Suppressor macrophage (primary cell): Measurements from ENCODE around the gene STH.
"Not testable (repeated sequence)": the region's sequence is repeated elsewhere in the genome, so short reads cannot be mapped to it uniquely, and the experiment has no call there.

ENCODE experiments used
- DNase-seq, 4 experiments: peaks; one replicate each; pipeline ENCODE4 v3.0.0-alpha.2; 2020 to 2022

The STH gene

GRCh38 chr17:46007461-46007965, 8.5 kb downstream of the STH start:
- no peak for DNase-seq

GRCh38 chr17:46008591-46008990, 9.5 kb downstream of the STH start:
- no peak for DNase-seq

DNA sequence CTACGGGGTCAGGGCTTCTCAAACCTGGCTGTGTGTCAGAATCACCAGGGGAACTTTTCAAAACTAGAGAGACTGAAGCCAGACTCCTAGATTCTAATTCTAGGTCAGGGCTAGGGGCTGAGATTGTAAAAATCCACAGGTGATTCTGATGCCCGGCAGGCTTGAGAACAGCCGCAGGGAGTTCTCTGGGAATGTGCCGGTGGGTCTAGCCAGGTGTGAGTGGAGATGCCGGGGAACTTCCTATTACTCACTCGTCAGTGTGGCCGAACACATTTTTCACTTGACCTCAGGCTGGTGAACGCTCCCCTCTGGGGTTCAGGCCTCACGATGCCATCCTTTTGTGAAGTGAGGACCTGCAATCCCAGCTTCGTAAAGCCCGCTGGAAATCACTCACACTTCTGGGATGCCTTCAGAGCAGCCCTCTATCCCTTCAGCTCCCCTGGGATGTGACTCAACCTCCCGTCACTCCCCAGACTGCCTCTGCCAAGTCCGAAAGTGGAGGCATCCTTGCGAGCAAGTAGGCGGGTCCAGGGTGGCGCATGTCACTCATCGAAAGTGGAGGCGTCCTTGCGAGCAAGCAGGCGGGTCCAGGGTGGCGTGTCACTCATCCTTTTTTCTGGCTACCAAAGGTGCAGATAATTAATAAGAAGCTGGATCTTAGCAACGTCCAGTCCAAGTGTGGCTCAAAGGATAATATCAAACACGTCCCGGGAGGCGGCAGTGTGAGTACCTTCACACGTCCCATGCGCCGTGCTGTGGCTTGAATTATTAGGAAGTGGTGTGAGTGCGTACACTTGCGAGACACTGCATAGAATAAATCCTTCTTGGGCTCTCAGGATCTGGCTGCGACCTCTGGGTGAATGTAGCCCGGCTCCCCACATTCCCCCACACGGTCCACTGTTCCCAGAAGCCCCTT, 10.9 kb downstream of the STH start:
- DNase-seq: no peak

DNA sequence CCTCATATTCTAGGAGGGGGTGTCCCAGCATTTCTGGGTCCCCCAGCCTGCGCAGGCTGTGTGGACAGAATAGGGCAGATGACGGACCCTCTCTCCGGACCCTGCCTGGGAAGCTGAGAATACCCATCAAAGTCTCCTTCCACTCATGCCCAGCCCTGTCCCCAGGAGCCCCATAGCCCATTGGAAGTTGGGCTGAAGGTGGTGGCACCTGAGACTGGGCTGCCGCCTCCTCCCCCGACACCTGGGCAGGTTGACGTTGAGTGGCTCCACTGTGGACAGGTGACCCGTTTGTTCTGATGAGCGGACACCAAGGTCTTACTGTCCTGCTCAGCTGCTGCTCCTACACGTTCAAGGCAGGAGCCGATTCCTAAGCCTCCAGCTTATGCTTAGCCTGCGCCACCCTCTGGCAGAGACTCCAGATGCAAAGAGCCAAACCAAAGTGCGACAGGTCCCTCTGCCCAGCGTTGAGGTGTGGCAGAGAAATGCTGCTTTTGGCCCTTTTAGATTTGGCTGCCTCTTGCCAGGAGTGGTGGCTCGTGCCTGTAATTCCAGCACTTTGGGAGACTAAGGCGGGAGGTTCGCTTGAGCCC, 11.6 kb downstream of the STH start:
- no peak for DNase-seq

- DNase-seq: no peak
These were observed 12.9 kb downstream of the STH start for GRCh38 chr17:46011711-46012505.

GRCh38 chr17:46012506-46013079, 13.5 kb downstream of the STH start:
- no peak for DNase-seq

DNA sequence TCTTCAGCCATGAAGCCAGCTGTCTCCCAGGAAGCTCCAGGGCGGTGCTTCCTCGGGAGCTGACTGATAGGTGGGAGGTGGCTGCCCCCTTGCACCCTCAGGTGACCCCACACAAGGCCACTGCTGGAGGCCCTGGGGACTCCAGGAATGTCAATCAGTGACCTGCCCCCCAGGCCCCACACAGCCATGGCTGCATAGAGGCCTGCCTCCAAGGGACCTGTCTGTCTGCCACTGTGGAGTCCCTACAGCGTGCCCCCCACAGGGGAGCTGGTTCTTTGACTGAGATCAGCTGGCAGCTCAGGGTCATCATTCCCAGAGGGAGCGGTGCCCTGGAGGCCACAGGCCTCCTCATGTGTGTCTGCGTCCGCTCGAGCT, 14.1 kb downstream of the STH start:
- DNase-seq: no peak

DNA sequence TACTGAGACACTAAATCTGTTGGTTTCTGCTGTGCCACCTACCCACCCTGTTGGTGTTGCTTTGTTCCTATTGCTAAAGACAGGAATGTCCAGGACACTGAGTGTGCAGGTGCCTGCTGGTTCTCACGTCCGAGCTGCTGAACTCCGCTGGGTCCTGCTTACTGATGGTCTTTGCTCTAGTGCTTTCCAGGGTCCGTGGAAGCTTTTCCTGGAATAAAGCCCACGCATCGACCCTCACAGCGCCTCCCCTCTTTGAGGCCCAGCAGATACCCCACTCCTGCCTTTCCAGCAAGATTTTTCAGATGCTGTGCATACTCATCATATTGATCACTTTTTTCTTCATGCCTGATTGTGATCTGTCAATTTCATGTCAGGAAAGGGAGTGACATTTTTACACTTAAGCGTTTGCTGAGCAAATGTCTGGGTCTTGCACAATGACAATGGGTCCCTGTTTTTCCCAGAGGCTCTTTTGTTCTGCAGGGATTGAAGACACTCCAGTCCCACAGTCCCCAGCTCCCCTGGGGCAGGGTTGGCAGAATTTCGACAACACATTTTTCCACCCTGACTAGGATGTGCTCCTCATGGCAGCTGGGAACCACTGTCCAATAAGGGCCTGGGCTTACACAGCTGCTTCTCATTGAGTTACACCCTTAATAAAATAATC, 14.6 kb downstream of the STH start:
- DNase-seq: no peak

DNA sequence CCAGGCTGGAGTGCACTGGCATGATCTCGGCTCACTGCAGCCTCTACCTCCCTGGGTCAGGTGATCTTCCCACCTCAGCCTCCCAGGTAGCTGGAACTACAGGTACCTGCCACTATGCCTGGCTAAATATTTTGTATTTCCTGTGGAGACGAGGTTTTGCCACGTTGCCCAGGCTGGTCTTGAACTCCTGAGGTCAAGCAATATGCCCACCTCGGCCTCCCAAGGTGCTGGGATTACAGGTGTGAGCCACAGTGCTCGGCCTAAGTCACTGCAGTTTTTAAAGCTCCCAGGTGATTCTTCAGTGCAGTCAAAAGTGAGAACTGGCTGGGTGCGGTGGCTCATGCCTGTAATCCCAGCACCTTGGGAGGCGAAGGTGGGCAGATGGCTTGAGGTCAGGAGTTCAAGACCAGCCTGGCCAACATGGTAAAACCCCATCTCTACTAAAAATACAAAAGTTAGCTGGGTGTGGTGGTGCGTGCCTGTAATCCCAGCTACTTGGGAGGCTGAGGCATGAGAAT, 20.4 kb downstream of the STH start:
- not testable (repeated sequence) for DNase-seq

GRCh38 chr17:46020023-46020761, 21.1 kb downstream of the STH start:
- DNase-seq: peak; percentile 79 to 93 (median 89)

DNA sequence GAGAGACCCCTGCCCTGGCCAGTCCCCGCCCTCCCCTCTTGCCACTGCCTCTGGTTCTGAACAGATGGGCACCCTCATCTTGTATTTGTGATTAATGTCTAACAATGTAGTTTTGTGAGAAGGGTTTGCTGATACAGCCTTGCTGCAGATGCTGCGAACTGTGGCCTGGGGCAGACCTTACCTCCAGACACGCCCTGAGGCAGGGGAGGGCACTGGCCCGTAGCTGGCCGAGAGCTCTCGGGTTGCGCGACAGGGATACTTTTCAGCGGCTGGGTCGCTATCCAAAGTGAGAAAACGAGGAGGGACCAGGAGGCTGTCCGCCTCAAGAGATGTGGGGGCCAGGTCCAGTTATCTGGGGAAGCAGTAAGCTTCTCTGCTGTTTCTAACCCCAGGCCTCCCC, 21.9 kb downstream of the STH start:
- DNase-seq: no peak

DNA sequence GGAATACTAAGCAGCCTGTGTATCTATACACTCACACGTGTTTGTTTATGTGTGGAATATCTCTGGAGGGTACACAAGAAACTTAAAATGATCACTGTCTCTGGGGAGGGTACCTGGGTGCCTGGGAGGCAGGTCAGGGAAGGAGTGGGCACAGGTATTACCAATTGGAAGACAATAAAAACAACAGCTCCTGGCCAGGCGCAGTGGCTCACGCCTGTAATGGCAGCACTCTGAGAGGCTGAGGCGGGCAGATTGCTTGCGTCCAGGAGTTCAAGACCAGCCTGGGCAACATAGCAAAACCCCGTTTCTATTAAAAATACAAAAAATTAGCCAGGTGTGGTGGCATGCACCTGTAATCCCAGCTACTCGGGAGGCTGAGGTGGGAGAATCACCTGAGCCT, 24.3 kb downstream of the STH start:
- DNase-seq: not testable (repeated sequence)

- DNase-seq: no peak
These were observed 24.8 kb downstream of the STH start for GRCh38 chr17:46023783-46024388.

- DNase-seq: no peak
These were observed 25.5 kb downstream of the STH start for GRCh38 chr17:46024590-46024989.

- DNase-seq: no peak
These were observed 26.0 kb downstream of the STH start for GRCh38 chr17:46025060-46025459.

DNA sequence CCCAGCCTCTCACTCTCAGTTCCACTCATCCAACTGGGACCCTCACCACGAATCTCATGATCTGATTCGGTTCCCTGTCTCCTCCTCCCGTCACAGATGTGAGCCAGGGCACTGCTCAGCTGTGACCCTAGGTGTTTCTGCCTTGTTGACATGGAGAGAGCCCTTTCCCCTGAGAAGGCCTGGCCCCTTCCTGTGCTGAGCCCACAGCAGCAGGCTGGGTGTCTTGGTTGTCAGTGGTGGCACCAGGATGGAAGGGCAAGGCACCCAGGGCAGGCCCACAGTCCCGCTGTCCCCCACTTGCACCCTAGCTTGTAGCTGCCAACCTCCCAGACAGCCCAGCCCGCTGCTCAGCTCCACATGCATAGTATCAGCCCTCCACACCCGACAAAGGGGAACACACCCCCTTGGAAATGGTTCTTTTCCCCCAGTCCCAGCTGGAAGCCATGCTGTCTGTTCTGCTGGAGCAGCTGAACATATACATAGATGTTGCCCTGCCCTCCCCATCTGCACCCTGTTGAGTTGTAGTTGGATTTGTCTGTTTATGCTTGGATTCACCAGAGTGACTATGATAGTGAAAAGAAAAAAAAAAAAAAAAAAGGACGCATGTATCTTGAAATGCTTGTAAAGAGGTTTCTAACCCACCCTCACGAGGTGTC, 26.6 kb downstream of the STH start:
- DNase-seq: no peak

- DNase-seq: peak; percentile 87 to 94 (median 92)
These were observed 27.4 kb downstream of the STH start for GRCh38 chr17:46026166-46027047.

DNA sequence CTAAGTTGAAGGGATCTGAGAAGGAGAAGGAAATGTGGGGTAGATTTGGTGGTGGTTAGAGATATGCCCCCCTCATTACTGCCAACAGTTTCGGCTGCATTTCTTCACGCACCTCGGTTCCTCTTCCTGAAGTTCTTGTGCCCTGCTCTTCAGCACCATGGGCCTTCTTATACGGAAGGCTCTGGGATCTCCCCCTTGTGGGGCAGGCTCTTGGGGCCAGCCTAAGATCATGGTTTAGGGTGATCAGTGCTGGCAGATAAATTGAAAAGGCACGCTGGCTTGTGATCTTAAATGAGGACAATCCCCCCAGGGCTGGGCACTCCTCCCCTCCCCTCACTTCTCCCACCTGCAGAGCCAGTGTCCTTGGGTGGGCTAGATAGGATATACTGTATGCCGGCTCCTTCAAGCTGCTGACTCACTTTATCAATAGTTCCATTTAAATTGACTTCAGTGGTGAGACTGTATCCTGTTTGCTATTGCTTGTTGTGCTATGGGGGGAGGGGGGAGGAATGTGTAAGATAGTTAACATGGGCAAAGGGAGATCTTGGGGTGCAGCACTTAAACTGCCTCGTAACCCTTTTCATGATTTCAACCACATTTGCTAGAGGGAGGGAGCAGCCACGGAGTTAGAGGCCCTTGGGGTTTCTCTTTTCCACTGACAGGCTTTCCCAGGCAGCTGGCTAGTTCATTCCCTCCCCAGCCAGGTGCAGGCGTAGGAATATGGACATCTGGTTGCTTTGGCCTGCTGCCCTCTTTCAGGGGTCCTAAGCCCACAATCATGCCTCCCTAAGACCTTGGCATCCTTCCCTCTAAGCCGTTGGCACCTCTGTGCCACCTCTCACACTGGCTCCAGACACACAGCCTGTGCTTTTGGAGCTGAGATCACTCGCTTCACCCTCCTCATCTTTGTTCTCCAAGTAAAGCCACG, 28.3 kb downstream of the STH start:
- DNase-seq: peak; percentile 56 to 71 (median 69)
